Measurements from ENCODE around the gene USB1.

The USB1 gene

GRCh38 chr16:58034774-58035173, 33.6 kb downstream of the USB1 start:
- ATAC-seq (no peak), DNase-seq (no peak)

GRCh38 chr16:58035356-58036170, 34.4 kb downstream of the USB1 start:
- DNase-seq (no peak), ATAC-seq (no peak)

GRCh38 chr16:58036943-58037342, 35.7 kb downstream of the USB1 start:
- ATAC-seq (no peak), DNase-seq (no peak)

GRCh38 chr16:58037365-58038057, 36.3 kb downstream of the USB1 start:
- DNase-seq, result no peak
- no peak for ATAC-seq

GRCh38 chr16:58038219-58038641, 37.0 kb downstream of the USB1 start:
- no peak for ATAC-seq

GRCh38 chr16:58039829-58040495, 38.8 kb downstream of the USB1 start:
- DNase-seq (no peak), ATAC-seq (no peak)

More at GRCh38 chr16:58038219-58038641, 37.0 kb downstream of the USB1 start:
- no peak for DNase-seq

- ATAC-seq (no peak), DNase-seq (no peak)
Observed at GRCh38 chr16:58040496-58040846, 39.3 kb downstream of the USB1 start.

- ATAC-seq, result no peak
- DNase-seq, result no peak
Observed at GRCh38 chr16:58040945-58041627, 39.9 kb downstream of the USB1 start.

GRCh38 chr16:58041628-58041955, 40.4 kb downstream of the USB1 start:
- ATAC-seq (no peak), DNase-seq (no peak)

- no peak for ATAC-seq
- no peak for DNase-seq
Observed at GRCh38 chr16:58042001-58042885, 41.0 kb downstream of the USB1 start.

GRCh38 chr16:58042886-58043515, 41.8 kb downstream of the USB1 start:
- DNase-seq (no peak), ATAC-seq (no peak)

- DNase-seq (no peak), ATAC-seq (no peak)
Observed at GRCh38 chr16:58043571-58044155, 42.5 kb downstream of the USB1 start.

- no peak for DNase-seq
- no peak for ATAC-seq
Observed at GRCh38 chr16:58044266-58045019, 43.2 kb downstream of the USB1 start.

GRCh38 chr16:58045096-58045495, 43.9 kb downstream of the USB1 start:
- ATAC-seq (no peak), DNase-seq (no peak)

GRCh38 chr16:58046054-58046881, 45.1 kb downstream of the USB1 start:
- no peak for ATAC-seq
- no peak for DNase-seq

- ATAC-seq (no peak), DNase-seq (no peak)
Observed at GRCh38 chr16:58046936-58047335, 45.7 kb downstream of the USB1 start.

- DNase-seq, result no peak
- ATAC-seq, result no peak
Observed at GRCh38 chr16:58047557-58048348, 46.5 kb downstream of the USB1 start.

- DNase-seq (no peak), ATAC-seq (no peak)
Observed at GRCh38 chr16:58048494-58049231, 47.5 kb downstream of the USB1 start.
